MM.1S (cell line): Measurements from ENCODE around the gene NOP10.

Experiments
- EZH2 ChIP-seq: fragments of 300-600 bp; sonication (generic); optimal IDR thresholded peaks from 2 replicates; pipeline ENCODE3; 2017; ENCODE audit warnings: low read depth, mild to moderate bottlenecking, antibody characterized with exemption, low read length, mixed read lengths
- EZH2phosphoT487 ChIP-seq: fragments of 300-600 bp; sonication (generic); IDR thresholded peaks from 2 replicates; pipeline ENCODE4 v1.6.1; 2018; ENCODE audit warnings: antibody characterized with exemption, low read length
- TF ChIP-seq, protein P1 (sequence below): fragments of 300-600 bp; sonication (generic); IDR thresholded peaks from 2 replicates; pipeline ENCODE4 v1.5.1; 2016; ENCODE audit warnings: antibody characterized with exemption, low read length, mixed read lengths

DNA sequence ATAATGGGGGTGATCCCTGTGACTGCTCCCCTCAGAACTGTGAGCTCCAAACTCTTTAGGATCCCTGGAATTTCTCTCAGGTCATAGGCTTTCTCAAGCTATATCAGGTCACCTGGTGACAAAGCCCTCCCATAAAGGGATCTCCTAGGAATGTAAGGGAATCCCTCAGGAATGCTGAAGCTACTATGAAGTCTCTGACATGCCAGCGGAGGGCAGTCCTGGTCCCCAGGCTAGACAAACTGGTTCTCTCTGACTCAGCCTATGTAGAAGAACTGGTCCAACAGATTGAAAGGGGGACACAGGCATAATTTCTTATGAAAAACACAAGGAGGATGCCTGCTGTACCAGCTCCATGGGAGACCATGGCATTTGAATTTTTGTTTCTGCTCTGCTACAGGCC, 17.4 kb upstream of the NOP10 start:
- TF ChIP-seq, protein P1, sequence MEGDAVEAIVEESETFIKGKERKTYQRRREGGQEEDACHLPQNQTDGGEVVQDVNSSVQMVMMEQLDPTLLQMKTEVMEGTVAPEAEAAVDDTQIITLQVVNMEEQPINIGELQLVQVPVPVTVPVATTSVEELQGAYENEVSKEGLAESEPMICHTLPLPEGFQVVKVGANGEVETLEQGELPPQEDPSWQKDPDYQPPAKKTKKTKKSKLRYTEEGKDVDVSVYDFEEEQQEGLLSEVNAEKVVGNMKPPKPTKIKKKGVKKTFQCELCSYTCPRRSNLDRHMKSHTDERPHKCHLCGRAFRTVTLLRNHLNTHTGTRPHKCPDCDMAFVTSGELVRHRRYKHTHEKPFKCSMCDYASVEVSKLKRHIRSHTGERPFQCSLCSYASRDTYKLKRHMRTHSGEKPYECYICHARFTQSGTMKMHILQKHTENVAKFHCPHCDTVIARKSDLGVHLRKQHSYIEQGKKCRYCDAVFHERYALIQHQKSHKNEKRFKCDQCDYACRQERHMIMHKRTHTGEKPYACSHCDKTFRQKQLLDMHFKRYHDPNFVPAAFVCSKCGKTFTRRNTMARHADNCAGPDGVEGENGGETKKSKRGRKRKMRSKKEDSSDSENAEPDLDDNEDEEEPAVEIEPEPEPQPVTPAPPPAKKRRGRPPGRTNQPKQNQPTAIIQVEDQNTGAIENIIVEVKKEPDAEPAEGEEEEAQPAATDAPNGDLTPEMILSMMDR = no peak
- no peak for TF ChIP-seq EZH2phosphoT487
- no peak for TF ChIP-seq EZH2
